GM12875 (cell line): ENCODE results near the gene TIE1.

Experiments used
- H3K4me3 ChIP-seq: one replicate; pipeline ENCODE4 v1.5.1; 2011; ENCODE audit warnings: low read depth, low read length, control low read depth
- CTCF ChIP-seq: IDR thresholded peaks from 2 replicates; pipeline ENCODE4 v1.5.1; 2011; ENCODE audit warnings: low read depth, mild to moderate bottlenecking, control low read depth, inconsistent platforms, low read length, moderate library complexity, borderline replicate concordance; ENCODE audit not compliant: insufficient read depth

The TIE1 gene

GRCh38 chr1:43293176-43293575 is 7.6 kb upstream of the TIE1 start:
- TF ChIP-seq CTCF: no peak
- H3K4me3 ChIP-seq: no peak overlapping the region

GRCh38 chr1:43293896-43294760 is 6.7 kb upstream of the TIE1 start:
- TF ChIP-seq CTCF: no peak
- H3K4me3 ChIP-seq: no peak overlapping the region

- H3K4me3 ChIP-seq: no peak overlapping the region
- TF ChIP-seq CTCF: no peak
Measured at GRCh38 chr1:43294761-43295160, 6.0 kb upstream of the TIE1 start.

GRCh38 chr1:43296207-43296606 is 4.6 kb upstream of the TIE1 start:
- no peak for TF ChIP-seq CTCF
- no peak overlapping the region for H3K4me3 ChIP-seq

- no peak overlapping the region for H3K4me3 ChIP-seq
- no peak for TF ChIP-seq CTCF
Measured at GRCh38 chr1:43298055-43298454, 2.7 kb upstream of the TIE1 start.

- H3K4me3 ChIP-seq: no peak overlapping the region
- TF ChIP-seq CTCF: no peak
Measured at GRCh38 chr1:43299101-43299500, 1.7 kb upstream of the TIE1 start.

- H3K4me3 ChIP-seq: no peak overlapping the region
- TF ChIP-seq CTCF: no peak
Measured at GRCh38 chr1:43302201-43302600, 1.4 kb downstream of the TIE1 start.
